MCF 10A (cell line): ENCODE results near the gene PPFIA2. TPM values are rescaled to one million over a fixed set of nuclear protein-coding genes. Genes with fewer than 3 reads are reported as not detected.

Source experiments
- BruUV-seq: library from RNA; stranded (reverse); fragments of 400-500 nt; replicated peaks from 2 replicates; lab custom pipeline; 2021; lab: Mats Ljungman, UMichigan
- CTCF ChIA-PET: fragments of 300-600 bp; sonication (Branson Sonifier 250); formaldehyde crosslinking; extraction: SDS; loops from one replicate; lab custom pipeline; 2021; ENCODE audit warnings: antibody characterized with exemption, inconsistent platforms; lab: Yijun Ruan, JAX
- POLR2A ChIA-PET: fragments of 300-600, 350-650 bp; sonication (Branson Sonifier 250); formaldehyde crosslinking; extraction: SDS; loops from one replicate; lab custom pipeline; 2020; ENCODE audit warnings: antibody characterized with exemption, inconsistent platforms; lab: Yijun Ruan, JAX
- DNase-seq: peaks from one replicate; pipeline ENCODE4 v3.0.0-alpha.2; 2018; ENCODE audit not compliant: unreplicated experiment
- H3K27ac Mint-ChIP-seq: one replicate; pipeline ENCODE4 v1.8.0; 2022; ENCODE audit warnings: mild to moderate bottlenecking, low read depth, mixed read lengths; ENCODE audit not compliant: unreplicated experiment
- H3K27me3 Mint-ChIP-seq: one replicate; pipeline ENCODE4 v1.8.0; 2022; ENCODE audit warnings: mixed read lengths; ENCODE audit not compliant: insufficient read depth, unreplicated experiment
- H3K36me3 Mint-ChIP-seq: one replicate; pipeline ENCODE4 v1.8.0; 2022; ENCODE audit warnings: mild to moderate bottlenecking, moderate library complexity, mixed read lengths; ENCODE audit not compliant: insufficient read depth, unreplicated experiment
- H3K4me1 Mint-ChIP-seq: one replicate; pipeline ENCODE4 v1.8.0; 2022; ENCODE audit warnings: mixed read lengths; ENCODE audit not compliant: insufficient read depth, unreplicated experiment
- H3K4me3 Mint-ChIP-seq: one replicate; pipeline ENCODE4 v1.8.0; 2022; ENCODE audit warnings: mild to moderate bottlenecking, moderate library complexity, mixed read lengths; ENCODE audit not compliant: unreplicated experiment
- H3K9me3 Mint-ChIP-seq: one replicate; pipeline ENCODE4 v1.8.0; 2022; ENCODE audit warnings: mixed read lengths; ENCODE audit not compliant: unreplicated experiment
- CTCF ChIP-seq: fragments of 200-600 bp; IDR thresholded peaks from one replicate; pipeline ENCODE4 v1.8.0; 2022; ENCODE audit warnings: antibody characterized with exemption, mild to moderate bottlenecking; ENCODE audit not compliant: unreplicated experiment
- intact Hi-C: fragments of 100-400 bp; cut with micrococcal nuclease; formaldehyde crosslinking; loops from 2 replicates; pipeline ENCODE4 v1.14.1; 2022
- total RNA-seq: library from RNA; stranded (reverse); gene quantifications from 2 replicates; pipeline ENCODE4 v1.2.3, GENCODE V29; 2022

Gene PPFIA2
- total RNA-seq, 1 experiment from 2014 or later, result 2.2 TPM

GRCh38 chr12:81533054-81533453, 226.1 kb downstream of the PPFIA2 start:
- Mint-ChIP-seq H3K27ac (no peak overlapping the region), H3K36me3 (no peaks in the 10 kb centered on the region), H3K4me1 (no peaks in the 10 kb centered on the region), H3K4me3 (no peak overlapping the region), H3K27me3 (peaks cover under 1% of the 10 kb centered on the region), H3K9me3 (no peaks in the 10 kb centered on the region)
- DNase-seq, result no peak
- no TSS peak for BruUV-seq
- POLR2A ChIA-PET, result no interaction called here
- CTCF ChIA-PET, result interaction anchor here (0.9 kb wide), 1 partner anchor 10 kb away, joined by 3 read pairs; no protein-coding TSS in a partner anchor
- intact Hi-C loops, result no loop called here
- TF ChIP-seq CTCF, result no peak

GRCh38 chr12:81530352-81530751, 228.8 kb downstream of the PPFIA2 start:
- Mint-ChIP-seq H3K4me3 (no peak overlapping the region), H3K4me1 (no peaks in the 10 kb centered on the region), H3K27me3 (no peaks in the 10 kb centered on the region), H3K9me3 (no peaks in the 10 kb centered on the region), H3K36me3 (no peaks in the 10 kb centered on the region), H3K27ac (no peak overlapping the region)
- TF ChIP-seq CTCF, result no peak
- ChIA-PET CTCF (interaction anchor here (0.6 kb wide), 1 partner anchor 55 kb away, joined by 3 read pairs; no protein-coding TSS in a partner anchor), POLR2A (no interaction called here)
- no peak for DNase-seq
- BruUV-seq, result no TSS peak
- intact Hi-C loops, result no loop called here

GRCh38 chr12:81520064-81520945, 238.8 kb downstream of the PPFIA2 start:
- intact Hi-C loops, result no loop called here
- no peak for TF ChIP-seq CTCF
- Mint-ChIP-seq H3K27me3 (peaks cover 23% of the 10 kb centered on the region), H3K4me1 (peaks cover 11% of the 10 kb centered on the region), H3K9me3 (no peaks in the 10 kb centered on the region), H3K4me3 (peak overlapping the region; percentile 42), H3K36me3 (no peaks in the 10 kb centered on the region), H3K27ac (peak overlapping the region; percentile 47)
- BruUV-seq, result no TSS peak
- ChIA-PET POLR2A (no interaction called here), CTCF (no interaction called here)
- peak; percentile 4 for DNase-seq

- H3K9me3 Mint-ChIP-seq, result no peaks in the 10 kb centered on the region
- BruUV-seq, result no TSS peak
- no peak overlapping the region for H3K4me3 Mint-ChIP-seq
- ChIA-PET CTCF (no interaction called here), POLR2A (no interaction called here)
- intact Hi-C loops, result no loop called here
- no peaks in the 10 kb centered on the region for H3K36me3 Mint-ChIP-seq
- peaks cover 11% of the 10 kb centered on the region for H3K4me1 Mint-ChIP-seq
- H3K27ac Mint-ChIP-seq, result no peak overlapping the region
- TF ChIP-seq CTCF, result no peak
- DNase-seq, result no peak
- peaks cover 25% of the 10 kb centered on the region for H3K27me3 Mint-ChIP-seq
These were observed 240.5 kb downstream of the PPFIA2 start for GRCh38 chr12:81518638-81519037.
